Uterus (tissue), 2 donors: ENCODE results near the gene TACR1.

Experiments
- POLR2A ChIP-seq, 2 donors: fragments of 450-650 bp; IDR thresholded peaks; one replicate each; pipeline ENCODE4 v1.6.1; 2016; ENCODE audit warnings: antibody characterized with exemption in 2 of 2, mild to moderate bottlenecking in 1 of 2, moderate library complexity in 1 of 2
- TF ChIP-seq, protein P1 (sequence below), 4 experiments: fragments of 200-600 bp in 2 of 4; fragments of 450-650 bp in 2 of 4; sonication (generic) in 2 of 4; IDR thresholded peaks; one replicate each; pipeline ENCODE4 v1.5.1; 2016 to 2019; ENCODE audit warnings: antibody characterized with exemption in 4 of 4, mild to moderate bottlenecking in 2 of 4, moderate library complexity in 1 of 4

DNA sequence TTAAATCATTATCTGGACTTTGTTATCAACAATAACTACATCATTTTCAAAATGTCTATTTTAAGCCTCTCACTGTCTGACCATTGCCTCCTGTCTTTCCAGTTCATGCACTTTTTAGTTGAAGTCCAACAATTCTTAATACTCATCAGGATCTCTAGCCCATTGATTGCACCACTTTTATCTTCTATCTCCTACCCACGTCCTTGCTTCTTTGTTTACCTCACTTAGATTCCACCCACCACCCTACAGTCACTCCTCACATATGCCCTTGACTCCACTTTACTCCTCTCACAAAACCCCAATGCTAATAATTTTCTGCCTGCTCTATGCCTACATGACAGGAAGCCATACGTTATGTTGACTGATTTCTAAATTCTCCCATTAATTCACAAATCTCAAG, 21.9 kb downstream of the TACR1 start:
- TF ChIP-seq, protein P1, sequence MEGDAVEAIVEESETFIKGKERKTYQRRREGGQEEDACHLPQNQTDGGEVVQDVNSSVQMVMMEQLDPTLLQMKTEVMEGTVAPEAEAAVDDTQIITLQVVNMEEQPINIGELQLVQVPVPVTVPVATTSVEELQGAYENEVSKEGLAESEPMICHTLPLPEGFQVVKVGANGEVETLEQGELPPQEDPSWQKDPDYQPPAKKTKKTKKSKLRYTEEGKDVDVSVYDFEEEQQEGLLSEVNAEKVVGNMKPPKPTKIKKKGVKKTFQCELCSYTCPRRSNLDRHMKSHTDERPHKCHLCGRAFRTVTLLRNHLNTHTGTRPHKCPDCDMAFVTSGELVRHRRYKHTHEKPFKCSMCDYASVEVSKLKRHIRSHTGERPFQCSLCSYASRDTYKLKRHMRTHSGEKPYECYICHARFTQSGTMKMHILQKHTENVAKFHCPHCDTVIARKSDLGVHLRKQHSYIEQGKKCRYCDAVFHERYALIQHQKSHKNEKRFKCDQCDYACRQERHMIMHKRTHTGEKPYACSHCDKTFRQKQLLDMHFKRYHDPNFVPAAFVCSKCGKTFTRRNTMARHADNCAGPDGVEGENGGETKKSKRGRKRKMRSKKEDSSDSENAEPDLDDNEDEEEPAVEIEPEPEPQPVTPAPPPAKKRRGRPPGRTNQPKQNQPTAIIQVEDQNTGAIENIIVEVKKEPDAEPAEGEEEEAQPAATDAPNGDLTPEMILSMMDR (IDR thresholded peaks at IDR 0.05): no peak
- TF ChIP-seq POLR2A (IDR thresholded peaks at IDR 0.05): no peak
